ENCODE measurements around the gene MYORG. TPM values are rescaled to one million over a fixed set of nuclear protein-coding genes. Genes with fewer than 3 reads are reported as not detected.

The MYORG gene
- total and polyA plus RNA-seq, 4 donors, result 11.4 to 26.6 (median 19.3) TPM

- Histone ChIP-seq H3K27ac (ENCODE audit: low read depth in 1 of 2, low read length in 2 of 2) (no peak overlapping the region), H3K27me3 (ENCODE audit: control insufficient read depth in 4 of 4, insufficient read depth in 4 of 4, low read length in 3 of 4) (no peaks in the 10 kb centered on the region), H3K4me1 (ENCODE audit: control insufficient read depth in 4 of 4, insufficient read depth in 4 of 4, low read length in 3 of 4) (peaks cover 4 to 31% (median 23%) of the 10 kb centered on the region in 4 donors), H3K36me3 (ENCODE audit: control insufficient read depth in 4 of 4, insufficient read depth in 3 of 4, low read depth in 1 of 4, low read length in 3 of 4) (no peaks in the 10 kb centered on the region), H3K4me3 (ENCODE audit: low read depth in 1 of 3, low read length in 3 of 3) (no peak overlapping the region), H3K9me3 (ENCODE audit: control insufficient read depth in 4 of 4, low read length in 3 of 4) (no peaks in the 10 kb centered on the region), H3K9ac (ENCODE audit: low read depth in 1 of 2, low read length in 2 of 2) (no peak overlapping the region)
- no peak for DNase-seq (ENCODE audit: low spot score)
- 90% methylated on average over 4 of the region's 4 CpGs for WGBS
- TF ChIP-seq ZBTB33 (IDR thresholded peaks at IDR 0.05) (no peak), NR2F2 (IDR thresholded peaks at IDR 0.05) (no peak), EGR1 (IDR thresholded peaks at IDR 0.05; ENCODE audit: low read depth in 2 of 2) (no peak), HNF4A (conservative IDR thresholded peaks at IDR 0.05) (no peak), YY1 (IDR thresholded peaks at IDR 0.05) (no peak), FOXA2 (IDR thresholded peaks at IDR 0.05) (no peak), REST (IDR thresholded peaks at IDR 0.05) (no peak), JUND (IDR thresholded peaks at IDR 0.05) (no peak), ATF3 (IDR thresholded peaks at IDR 0.05) (no peak), FOXA1 (IDR thresholded peaks at IDR 0.05) (no peak), CTCF (IDR thresholded peaks at IDR 0.05; ENCODE audit: low read depth, low read length, missing input control) (no peak), HNF4G (IDR thresholded peaks at IDR 0.05) (no peak), TAF1 (conservative IDR thresholded peaks at IDR 0.05) (no peak), RAD21 (IDR thresholded peaks at IDR 0.05) (no peak), GABPA (IDR thresholded peaks at IDR 0.05 in 1 of 2, conservative IDR thresholded peaks at IDR 0.05 in 1 of 2) (no peak)
These were observed 7.2 kb upstream of the MYORG start for GRCh38 chr9:34383904-34384303.

- Histone ChIP-seq H3K27ac (ENCODE audit: low read depth in 1 of 2, low read length in 2 of 2) (no peak overlapping the region), H3K9ac (ENCODE audit: low read depth in 1 of 2, low read length in 2 of 2) (no peak overlapping the region), H3K36me3 (ENCODE audit: control insufficient read depth in 4 of 4, insufficient read depth in 3 of 4, low read depth in 1 of 4, low read length in 3 of 4) (no peaks in the 10 kb centered on the region), H3K9me3 (ENCODE audit: control insufficient read depth in 4 of 4, low read length in 3 of 4) (no peaks in the 10 kb centered on the region), H3K27me3 (ENCODE audit: control insufficient read depth in 4 of 4, insufficient read depth in 4 of 4, low read length in 3 of 4) (no peaks in the 10 kb centered on the region), H3K4me3 (ENCODE audit: low read depth in 1 of 3, low read length in 3 of 3) (no peak overlapping the region), H3K4me1 (ENCODE audit: control insufficient read depth in 4 of 4, insufficient read depth in 4 of 4, low read length in 3 of 4) (peaks cover 4 to 32% (median 23%) of the 10 kb centered on the region in 4 donors)
- no peak for DNase-seq (ENCODE audit: low spot score)
- WGBS, result 93% methylated on average over 3 of the region's 3 CpGs
- TF ChIP-seq FOXA2 (IDR thresholded peaks at IDR 0.05) (no peak), RAD21 (IDR thresholded peaks at IDR 0.05) (no peak), NR2F2 (IDR thresholded peaks at IDR 0.05) (no peak), ZBTB33 (IDR thresholded peaks at IDR 0.05) (no peak), SP1 (IDR thresholded peaks at IDR 0.05) (no peak), GABPA (IDR thresholded peaks at IDR 0.05 in 1 of 2, conservative IDR thresholded peaks at IDR 0.05 in 1 of 2) (no peak), RXRA (IDR thresholded peaks at IDR 0.05) (no peak), REST (IDR thresholded peaks at IDR 0.05) (no peak), FOXA1 (IDR thresholded peaks at IDR 0.05) (no peak), HNF4A (conservative IDR thresholded peaks at IDR 0.05) (no peak), HNF4G (IDR thresholded peaks at IDR 0.05) (no peak), YY1 (IDR thresholded peaks at IDR 0.05) (no peak), TAF1 (conservative IDR thresholded peaks at IDR 0.05) (no peak), JUND (IDR thresholded peaks at IDR 0.05) (no peak)
These were observed 6.2 kb upstream of the MYORG start for GRCh38 chr9:34382879-34383278.

Measured in liver (tissue), 9 donors.